Measurements from ENCODE around the gene WDR90.
"Not testable (repeated sequence)": the region's sequence is repeated elsewhere in the genome, so short reads cannot be mapped to it uniquely, and the experiment has no call there.

The WDR90 gene

DNA sequence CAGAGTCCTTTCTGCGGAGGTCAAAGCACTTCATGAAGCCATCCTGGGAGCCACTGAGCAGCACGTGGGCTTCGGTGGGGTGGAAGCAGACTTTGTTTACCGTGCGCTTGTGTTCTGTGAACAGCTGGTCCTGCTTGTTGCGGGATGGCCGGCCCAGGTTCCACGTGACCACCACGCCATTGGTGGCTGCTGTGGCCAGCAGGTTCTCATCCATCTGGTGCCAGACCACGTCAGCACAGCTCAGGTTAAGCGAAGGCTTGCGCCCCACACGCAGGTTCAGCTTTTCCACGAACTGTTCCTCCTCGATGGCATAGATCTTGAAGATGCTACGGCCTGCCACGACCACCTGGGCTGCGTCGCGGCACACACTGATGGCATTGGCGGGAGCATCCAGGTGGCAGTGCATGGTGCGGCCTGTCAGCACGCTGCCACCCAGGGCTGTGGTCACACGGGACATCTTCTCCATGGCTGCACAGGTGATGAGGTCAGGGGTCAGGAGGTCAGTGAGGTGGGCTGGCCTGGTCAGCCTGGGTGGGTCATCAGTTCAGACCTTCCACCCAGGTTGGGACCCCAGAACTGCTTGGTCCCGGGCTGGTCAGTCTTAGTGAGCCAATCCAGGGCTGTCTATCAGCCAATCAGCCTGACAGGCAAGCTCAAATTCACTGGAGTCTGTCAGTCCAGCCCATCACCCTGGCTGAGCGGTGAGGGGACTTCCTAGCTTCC lies 40.2 kb downstream of the WDR90 start:
- no peak for DNase-seq (ENCODE audit: low read depth)

DNA sequence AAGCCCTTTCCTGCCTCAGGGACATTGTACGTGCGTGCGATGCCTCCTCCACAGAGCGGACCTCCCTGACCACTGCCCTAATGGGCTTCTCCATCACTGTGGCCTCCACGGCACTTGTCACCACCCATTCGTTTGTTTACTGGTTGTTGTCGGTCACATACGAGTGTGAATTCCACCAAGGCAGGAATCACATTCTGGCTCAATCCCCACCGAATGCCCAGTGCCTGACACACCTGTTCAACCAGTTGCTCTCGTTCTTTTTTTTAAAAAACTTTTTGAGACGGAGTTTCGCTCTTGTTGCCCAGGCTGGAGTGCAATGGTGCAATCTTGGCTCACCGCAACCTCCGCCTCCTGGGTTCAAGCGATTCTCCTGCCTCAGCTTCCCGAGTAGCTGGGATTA lies 42.1 kb downstream of the WDR90 start:
- not testable (repeated sequence) for DNase-seq (ENCODE audit: low read depth)

DNA sequence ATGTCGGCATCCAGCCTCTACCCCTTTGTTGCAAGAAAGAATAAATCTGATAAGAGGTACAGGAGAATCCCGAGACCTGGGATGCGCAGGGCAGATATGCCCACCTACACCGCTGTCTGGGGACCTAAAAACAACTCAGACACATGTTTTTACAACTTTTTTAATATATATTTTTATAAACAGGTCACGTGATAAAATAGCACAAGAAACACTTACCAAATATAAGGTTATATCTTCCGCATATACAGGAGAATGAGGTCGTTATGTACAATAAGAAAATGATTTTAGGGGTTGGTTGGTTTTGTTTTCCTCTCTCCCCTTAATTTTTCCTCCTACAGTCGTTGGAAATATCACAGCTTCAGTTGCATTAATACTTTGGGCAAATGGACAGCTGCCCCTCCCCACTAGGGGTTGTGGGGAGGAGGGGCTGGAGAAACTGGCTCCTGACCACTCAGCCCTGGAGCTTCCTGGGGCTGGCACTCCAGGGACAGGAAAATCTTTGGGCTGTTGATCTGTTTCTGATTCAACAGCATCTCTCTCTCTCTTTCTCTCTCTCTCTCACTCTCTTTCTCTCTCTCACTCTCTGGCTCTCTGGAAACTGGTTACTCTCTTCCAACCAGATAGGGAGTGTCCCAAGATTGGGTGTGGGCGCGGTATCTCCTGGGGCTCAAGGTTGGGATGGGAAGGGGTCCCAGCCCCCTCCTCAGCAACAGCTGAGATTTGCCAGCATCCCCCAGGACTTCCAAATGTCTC lies 43.4 kb downstream of the WDR90 start:
- no peak for DNase-seq (ENCODE audit: low read depth)

DNA sequence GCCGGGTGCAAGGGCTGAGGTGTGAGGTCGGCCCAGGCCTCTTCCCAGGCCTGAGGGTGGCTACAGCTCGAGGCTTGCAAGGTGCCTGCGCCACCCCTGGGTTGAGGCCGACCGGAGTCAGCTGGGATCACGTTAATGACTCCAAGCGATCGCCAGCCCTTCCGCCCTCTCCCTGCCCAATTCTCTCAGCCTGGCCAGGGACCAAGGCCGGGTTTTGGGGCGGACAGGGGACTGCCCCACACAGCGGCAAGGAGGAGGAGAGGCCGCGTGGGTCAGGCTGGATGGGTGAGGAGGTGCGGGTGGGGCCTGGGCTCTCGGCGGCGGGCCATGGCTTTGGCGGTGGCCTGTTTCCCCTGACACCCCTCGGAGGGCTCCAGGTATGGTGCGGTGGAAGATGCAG lies 44.2 kb downstream of the WDR90 start:
- DNase-seq (ENCODE audit: low read depth): no peak

DNA sequence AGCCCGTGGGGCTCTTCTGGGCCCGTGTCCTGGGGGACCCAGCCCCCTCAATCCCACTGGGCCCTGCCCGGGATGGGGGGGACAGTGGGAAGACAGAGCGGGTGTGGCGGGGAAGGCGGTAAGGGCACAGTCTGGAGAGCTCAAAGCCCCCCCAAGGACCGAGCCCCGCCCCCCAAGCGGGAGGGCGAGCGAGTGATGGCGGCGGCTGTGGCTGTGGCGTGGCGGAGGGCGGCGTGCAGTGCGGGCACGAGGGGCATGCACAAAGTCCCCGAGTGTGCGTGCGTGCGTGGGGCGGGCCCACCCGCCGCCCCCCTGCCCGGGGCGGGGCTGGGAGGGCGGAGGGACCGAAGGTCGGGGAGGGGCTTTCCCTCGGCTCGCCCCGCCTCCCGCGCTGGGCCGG lies 44.6 kb downstream of the WDR90 start:
- DNase-seq (ENCODE audit: low read depth): no peak

DNA sequence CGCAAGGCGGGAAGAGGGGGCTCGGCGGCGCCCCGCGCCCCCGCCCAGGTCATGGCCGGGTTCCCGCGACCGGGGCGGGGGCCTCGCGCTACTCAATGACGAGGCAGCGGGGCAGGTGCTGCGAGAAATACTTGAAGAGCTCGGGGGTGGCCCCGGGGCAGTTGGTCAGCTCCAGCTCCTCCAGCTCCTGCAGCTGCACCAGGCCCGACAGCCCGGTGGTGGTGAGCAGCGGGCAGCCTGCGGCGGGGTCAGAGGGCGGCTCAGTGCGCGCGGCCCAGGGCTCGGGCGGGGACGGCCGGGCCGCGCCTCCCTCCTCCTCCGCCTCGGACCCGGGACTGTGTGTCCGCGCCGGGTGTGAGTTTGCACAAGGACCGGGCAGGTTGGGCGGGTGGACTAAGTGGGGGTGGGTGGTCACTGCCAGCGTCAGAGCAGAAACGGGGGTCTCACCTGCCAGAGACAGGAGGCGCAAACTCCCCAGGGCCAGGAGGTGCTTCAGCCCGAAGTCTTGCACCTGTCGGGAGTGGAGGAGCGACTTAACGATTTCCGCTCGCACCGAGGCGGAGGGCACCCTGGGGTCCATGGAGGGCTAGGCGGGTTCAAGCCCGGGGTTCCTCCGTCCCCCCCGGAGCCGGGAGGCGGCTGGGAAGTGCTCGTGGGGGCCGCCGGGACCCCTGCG lies 45.2 kb downstream of the WDR90 start:
- no peak for DNase-seq (ENCODE audit: low read depth)

DNA sequence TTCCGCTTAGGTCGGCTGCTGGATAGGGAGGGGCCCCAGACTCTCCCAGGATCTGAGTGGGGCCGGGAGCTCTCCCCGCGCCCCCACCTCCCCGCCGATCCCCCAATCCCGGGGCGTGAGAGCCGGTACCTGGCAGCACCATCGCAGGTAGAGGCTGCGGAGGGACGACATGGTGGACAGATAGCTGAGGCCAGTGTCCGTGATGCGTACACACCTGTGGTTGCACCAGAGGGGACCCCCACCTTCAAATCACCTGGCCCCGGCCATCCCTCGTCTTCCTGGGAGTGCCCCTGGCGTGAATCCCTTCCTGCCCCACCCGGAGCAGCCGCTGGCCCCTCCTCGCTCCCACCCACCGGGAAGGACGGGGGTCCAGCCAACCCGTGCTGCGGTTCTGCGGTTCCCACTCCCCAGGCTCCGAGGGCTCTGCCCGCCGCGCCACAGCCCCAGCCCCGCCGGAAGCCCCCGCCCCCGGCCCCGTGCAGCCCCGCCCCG lies 45.7 kb downstream of the WDR90 start:
- DNase-seq (ENCODE audit: low read depth): no peak

DNA sequence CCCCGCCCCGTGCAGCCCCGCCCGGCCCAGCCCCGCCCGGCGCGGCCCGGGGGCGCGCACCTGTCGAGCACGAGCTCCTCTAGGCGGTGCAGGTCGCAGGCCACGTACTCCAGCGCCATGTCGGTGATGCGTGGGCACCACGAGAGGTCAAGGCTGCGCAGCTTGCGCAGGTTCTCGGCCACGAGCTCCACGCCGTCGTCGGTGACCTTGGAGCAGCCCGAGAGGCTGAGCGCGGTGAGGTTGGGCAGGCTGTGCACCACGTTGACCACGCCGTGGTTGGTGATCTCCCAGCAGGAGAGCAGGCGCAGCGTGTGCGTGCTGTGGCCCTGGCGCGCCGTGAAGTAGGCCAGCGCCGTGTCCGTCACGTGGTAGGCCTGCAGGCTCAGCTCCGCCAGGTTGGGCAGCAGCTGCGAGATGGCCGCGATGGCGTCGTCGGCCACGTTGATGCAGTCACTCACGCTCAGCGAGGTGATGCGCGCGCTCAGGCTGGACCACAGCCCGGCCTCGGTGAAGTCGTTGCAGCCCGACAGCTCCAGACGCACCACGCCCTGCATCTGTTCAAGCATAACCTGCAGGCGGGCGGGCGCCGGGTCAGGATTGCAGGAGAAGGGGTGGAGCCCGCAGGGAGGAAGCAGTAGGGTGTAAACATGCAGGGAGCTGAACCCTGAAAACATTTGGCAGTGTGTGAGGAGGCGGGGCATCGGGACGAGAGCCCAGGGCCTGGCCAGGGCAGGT lies 46.4 kb downstream of the WDR90 start:
- no peak for DNase-seq (ENCODE audit: low read depth)

DNA sequence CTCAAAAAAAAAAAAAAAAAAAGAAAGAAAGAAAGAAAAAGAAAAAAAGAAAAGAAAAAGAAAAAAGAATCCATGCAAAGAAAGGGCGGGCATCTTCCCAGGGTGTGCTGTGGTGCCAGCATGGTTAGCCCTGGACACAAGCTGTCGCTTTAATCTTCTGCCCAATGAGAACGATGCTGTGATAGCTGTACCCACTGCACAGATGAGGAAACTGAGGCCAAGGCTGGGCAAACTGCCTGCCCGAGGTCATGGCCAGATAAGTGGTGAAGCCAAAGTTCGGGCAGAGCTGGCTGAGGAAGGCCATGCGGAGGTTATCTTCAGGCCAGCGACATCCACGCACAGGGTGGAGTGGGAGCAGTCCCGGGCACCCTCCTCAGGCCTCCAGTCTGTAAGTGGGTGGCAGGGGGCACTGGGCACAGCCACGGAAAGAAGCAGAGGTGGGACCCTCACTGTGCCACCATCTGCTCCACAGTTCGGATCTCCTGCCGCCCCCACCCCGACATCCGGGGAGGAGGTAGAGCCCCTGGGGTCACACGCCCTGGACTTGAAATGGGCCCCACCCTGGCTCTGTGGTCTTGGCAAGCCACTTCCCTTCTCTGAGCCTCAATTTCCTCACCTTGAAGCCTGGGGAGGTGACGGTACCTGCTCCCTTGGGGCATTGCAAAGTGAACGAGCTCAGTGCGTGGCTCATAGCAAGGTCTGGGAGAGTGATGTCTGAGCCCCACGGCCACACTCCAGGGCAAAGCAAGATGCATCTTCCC lies 49.9 kb downstream of the WDR90 start:
- no peak for DNase-seq (ENCODE audit: low read depth)

DNA sequence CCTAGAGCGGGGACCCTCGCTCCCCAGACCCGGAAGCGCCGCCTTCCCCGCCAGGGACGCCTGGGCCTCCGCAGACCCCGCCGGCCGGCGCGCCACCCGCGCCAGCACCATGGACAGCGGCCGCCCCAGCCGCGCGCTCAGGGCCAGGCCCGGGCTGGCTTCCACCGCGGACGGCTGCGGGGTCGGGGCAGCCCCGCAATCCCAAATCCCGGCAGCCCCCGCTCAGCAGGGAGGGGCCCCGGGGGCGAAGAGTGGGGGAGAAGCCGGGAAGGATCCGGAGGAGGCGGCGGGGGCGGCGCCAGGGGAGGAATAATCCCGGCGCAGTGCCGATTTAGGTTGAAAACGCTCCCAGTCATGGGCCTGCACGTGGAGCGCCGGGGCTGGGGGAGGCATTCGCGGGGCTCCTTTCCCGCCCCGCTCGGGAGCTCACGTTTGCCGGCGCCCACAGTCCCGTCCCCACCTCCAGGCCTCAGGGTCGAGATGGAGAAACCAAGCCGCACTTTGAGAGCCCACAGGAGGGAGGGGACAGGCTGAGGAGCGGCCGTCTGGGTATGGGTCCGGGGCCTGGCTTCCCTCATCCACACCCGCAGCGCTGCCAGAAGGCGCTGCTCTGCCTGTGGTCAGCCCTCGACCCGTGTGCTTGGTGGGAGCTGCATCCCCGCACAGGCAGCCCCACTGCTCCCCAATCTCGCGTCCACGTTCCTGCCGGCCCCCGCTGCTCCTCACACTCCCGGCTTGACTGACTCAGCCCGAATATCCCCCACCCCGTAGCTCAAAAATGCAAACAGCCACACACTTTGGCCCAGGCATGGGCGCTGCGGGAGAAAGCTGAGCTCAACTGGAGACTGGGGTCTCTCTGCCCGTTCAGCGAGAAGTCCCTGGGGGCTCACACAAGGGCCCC lies 51.8 kb downstream of the WDR90 start:
- DNase-seq (ENCODE audit: low read depth): no peak

DNA sequence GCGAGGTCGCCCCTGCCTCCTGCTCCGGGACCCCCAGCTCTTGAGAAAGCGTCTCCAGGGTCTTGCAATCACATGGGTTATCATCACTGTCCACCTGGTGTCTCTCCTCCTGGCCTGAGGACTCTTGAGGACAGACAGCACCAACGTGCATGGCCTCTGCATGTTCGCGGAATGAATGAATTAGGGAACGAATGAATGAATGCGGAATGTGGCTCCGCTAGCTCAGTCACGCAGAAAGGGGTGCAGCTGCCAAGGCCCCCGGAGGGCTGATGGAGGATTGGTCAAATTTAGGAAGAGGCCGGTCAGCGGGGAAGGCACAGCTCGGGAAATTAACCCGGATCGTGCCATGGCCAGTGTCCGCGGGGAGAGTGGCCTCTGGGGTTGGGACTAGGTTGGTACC lies 53.2 kb downstream of the WDR90 start:
- DNase-seq (ENCODE audit: low read depth): no peak

DNA sequence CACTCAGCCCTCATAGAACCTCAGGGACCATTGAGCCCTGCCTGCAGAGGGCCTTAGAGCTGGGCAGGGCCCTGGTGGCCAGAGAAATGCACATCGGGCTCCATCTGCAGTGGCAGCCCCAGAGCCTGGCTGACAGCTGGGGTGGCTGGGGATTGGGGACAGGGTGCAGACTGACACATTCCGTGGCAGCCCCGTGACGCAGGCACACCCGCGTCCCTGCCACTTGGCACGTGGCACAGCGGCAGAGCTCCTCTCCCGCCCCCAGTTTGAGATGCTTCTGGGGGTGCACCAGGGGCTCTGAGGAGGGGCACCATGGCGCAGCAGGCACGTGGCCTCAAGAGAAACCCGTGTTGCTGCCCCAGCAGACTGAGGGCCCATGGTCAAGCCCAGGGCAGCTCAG lies 54.2 kb downstream of the WDR90 start:
- no peak for DNase-seq (ENCODE audit: low read depth)

DNA sequence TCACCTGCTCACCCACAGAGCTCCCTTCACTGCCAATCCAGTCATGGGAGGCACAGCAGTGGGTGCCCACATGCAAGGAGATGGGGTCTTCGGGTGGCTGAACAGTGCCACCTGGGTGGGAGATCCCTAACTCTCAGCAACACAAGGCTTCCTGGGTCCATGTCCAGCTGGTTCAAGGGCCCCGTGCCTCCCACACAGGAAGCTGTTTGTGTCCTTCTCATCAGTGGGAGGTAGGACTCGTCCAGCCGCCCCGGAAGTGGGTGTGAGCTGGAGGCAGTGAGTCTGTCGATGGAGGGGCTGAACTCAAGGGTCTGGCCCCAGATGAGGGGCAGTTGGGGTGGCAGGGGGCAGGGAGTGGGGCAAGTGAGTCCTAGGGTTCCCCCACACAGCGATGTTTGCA lies 54.9 kb downstream of the WDR90 start:
- no peak for DNase-seq (ENCODE audit: low read depth)

DNA sequence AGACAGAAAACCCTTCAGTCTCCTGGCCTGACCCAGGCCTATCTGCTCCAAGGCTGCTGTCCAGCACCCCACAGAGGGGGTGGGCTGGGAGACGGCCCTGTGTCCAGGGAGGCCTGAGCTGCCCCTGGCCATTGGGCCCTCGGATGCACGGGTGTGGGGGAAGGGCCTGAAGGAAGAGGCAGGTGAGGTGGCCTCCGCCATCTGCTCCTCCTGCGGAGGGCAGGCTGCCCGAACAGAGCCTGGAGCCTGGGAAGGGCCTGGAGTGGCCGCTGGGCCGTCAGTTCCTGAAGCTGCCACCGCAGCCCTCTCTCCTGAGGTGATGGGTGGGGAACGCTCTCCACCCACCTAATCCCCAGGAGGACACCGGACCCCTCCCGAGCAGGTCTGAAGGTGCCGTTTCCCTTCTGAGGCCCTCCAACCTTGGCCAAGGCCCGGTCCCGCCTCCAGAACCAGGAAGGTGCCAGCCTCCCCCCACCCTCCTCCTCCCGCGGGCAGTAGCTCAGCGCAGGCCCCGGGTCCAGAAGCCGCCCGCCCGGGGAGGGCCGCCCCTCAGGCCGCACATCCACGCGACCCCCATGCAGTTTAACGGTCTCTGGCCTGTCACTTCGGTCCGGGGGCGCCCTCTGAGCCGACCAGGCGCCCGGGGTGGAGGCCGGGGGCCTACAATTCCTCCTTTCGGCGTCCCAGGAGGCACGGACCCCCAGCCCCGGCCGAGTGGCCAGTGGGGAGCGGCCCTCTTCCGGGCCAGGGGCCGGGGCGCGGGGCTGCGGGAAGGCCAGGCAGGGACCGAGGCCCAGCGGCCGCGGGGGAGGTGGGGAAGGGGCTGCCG lies 55.6 kb downstream of the WDR90 start:
- no peak for DNase-seq (ENCODE audit: low read depth)

DNA sequence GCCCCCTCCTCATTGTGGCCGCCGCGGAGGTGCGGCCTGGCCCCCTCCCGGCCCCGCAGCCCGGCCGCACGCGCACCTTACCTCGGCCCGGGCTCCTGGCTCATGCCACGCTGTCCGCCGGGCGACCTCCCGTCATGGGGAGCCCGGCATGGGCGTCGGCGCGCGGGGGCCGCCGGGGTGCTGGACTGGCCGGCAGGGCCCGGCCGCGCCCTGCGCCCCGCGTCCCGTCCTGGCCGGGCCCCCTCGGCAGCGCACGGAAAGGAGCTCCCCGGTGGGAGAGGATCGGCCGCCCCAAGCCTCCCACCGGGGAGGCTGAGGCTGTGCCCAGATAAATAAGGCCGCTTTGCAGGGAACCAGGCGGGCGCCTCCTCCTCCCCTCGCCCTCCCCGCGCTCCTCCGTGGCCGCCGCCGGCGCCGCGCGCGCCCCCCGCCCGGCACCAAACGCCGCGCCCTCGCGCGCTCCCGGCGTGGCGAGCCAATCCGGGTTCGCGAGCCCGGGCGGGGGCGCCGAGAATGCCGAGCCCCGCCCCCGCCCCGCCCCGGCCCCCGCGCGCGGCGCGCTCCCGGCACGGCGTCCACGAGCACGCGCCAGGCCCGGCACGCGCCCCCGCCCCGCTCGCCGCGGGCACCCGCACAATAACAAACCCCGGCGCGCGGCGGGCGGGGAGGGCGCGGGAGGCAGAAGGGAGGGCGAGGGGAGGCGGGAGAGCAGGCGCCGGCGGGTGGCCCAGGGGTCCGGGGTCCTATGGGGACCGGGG lies 56.4 kb downstream of the WDR90 start, which contains the start of gene FBXL16:
Gene FBXL16 (minus strand): TSS at position 371 of the 758 bp plus-strand sequence. CDS start 8,396 bp downstream, outside the sequence.
- no peak for DNase-seq (ENCODE audit: low read depth)

DNA sequence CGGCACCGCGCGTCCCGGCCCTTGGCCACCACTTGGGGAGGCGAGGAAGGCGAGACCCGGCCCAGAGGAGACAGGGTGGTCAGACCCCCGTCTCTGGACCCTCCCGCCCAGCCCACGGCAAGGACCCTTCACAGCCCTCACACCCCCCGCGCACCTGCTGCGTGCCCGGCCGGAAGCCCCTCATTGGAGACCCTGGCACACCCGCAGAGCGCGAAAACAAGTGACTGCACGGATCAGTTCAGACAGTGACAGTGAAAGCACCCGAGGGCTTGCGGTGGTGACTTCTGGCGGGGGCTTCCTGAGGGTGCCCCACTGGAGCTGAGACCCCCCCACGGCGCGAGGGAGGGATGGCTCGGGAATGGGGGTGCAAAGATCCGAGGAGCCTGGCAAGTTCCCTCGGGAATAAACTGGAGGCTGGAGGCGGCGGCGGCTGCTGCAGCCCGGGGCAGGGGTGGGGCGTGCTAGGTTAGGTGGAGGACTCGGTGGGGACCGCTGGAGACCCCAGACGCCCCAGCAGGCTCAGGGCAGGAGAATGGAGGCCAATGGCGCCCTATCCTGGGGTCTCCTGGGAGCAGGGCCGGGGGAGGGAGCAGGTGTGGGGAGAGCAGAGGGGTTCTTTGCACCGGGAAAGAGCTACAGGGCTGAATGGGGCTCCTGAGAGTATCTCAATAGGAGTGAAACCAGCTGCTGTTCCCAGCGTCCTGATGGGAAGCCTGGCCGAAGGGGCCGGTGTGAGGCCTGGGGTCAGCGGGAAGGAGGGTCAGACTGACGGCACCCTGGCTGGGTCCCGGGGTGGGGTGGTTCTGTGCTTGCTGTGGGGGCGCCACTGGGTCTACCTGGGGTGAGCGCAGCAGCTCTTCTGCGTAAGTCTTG lies 57.3 kb downstream of the WDR90 start:
- DNase-seq (ENCODE audit: low read depth): no peak

DNA sequence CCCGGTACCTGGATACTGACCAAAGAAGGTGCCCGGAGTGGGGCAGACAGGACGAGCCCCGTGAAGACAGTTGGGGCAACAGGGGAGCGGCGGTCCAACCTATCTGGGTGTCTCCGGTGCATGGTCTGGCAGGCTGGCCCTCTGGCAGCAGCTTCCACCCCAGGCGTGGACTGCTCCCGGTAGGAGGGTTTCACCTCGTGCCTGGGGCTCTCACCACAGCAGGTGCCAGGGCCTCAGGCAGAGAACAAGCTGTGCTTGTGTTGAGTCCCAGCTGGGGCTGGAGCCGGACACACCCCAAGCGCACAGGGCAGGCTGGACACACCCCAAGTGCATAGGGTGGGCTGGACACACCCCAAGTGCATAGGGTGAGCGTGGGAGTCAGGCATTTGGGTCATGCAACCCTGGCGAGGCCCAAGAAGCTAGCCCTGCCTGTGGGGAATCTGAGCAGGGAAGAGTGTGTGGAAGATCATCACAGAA lies 57.9 kb downstream of the WDR90 start:
- no peak for DNase-seq (ENCODE audit: low read depth)

DNA sequence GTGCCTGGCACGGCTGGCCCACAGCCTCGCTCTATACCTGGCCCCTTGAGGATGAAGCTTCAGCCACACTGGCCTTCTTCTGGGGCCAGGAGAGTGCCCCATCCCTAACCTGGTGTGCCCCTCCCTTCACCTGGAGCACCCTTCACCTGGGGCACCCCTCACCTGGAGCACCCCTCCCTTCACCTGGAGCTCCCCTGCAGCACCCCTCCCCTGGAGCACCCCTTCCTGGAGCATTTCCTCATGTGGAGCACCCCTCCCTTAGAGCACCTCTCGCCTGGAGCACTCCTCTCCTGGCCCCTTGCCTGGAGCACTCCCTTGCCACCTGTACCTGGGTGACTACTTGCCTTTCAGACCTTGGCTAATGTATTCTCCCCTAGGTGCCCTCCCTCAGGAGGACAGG lies 58.9 kb downstream of the WDR90 start:
- DNase-seq (ENCODE audit: low read depth): no peak

Data from non-pigmented ciliary epithelial cell (primary cell).